Measurements from ENCODE around the gene RNF113A.
"Not testable (repeated sequence)": the region's sequence is repeated elsewhere in the genome, so short reads cannot be mapped to it uniquely, and the experiment has no call there.

Gene RNF113A

GRCh38 chrX:119828446-119828845 is 43.1 kb downstream of the RNF113A start:
- DNase-seq, result no peak

- DNase-seq, result no peak
Observed at GRCh38 chrX:119826399-119826959, 45.1 kb downstream of the RNF113A start.

- DNase-seq, result not testable (repeated sequence)
Observed at GRCh38 chrX:119824221-119824620, 47.3 kb downstream of the RNF113A start.

GRCh38 chrX:119821703-119822102 is 49.8 kb downstream of the RNF113A start:
- not testable (repeated sequence) for DNase-seq

Data from activated T-cell treated with anti-CD3 and anti-CD28 coated beads, Interleukin-2, amount 50 U/mL, for 48 hours (primary cell).